ENCODE data around the gene MSH2. TPM values are rescaled to one million over a fixed set of nuclear protein-coding genes. Genes with fewer than 3 reads are reported as not detected.

The MSH2 gene
- total and polyA plus RNA-seq, 4 donors, result 1.6 to 33.3 (median 3.8) TPM

DNA sequence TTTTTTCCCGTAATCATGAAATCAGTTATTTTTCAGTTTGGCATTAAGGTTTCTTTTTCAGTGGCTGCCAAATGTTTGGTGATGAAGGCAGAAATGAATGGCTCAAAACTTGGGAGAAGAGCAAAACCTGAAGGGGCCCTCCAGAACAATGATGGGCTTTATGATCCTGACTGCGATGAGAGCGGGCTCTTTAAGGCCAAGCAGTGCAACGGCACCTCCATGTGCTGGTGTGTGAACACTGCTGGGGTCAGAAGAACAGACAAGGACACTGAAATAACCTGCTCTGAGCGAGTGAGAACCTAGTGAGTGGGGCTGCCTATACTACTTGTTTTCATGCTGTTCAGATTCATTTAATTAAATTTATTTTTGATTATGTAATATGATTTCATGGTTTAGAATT lies 29.2 kb upstream of the MSH2 start:
- Histone ChIP-seq H3K27me3 (ENCODE audit: control insufficient read depth in 4 of 4, insufficient read depth in 4 of 4, low read length in 3 of 4) (peaks cover 0 to 10% (median 1%) of the 10 kb centered on the region in 4 donors), H3K9ac (ENCODE audit: low read depth in 1 of 2, low read length in 2 of 2) (no peak overlapping the region), H3K36me3 (ENCODE audit: control insufficient read depth in 4 of 4, insufficient read depth in 3 of 4, low read depth in 1 of 4, low read length in 3 of 4) (no peaks in the 10 kb centered on the region), H3K4me3 (ENCODE audit: low read depth in 1 of 3, low read length in 3 of 3) (no peak overlapping the region), H3K9me3 (ENCODE audit: control insufficient read depth in 4 of 4, low read length in 3 of 4) (no peaks in the 10 kb centered on the region), H3K4me1 (ENCODE audit: control insufficient read depth in 4 of 4, insufficient read depth in 4 of 4, low read length in 3 of 4) (peaks cover 0 to 12% (median 10%) of the 10 kb centered on the region in 4 donors), H3K27ac (ENCODE audit: low read depth in 1 of 2, low read length in 2 of 2) (no peak overlapping the region)
- 56% methylated on average over 5 of the region's 5 CpGs for WGBS
- DNase-seq (ENCODE audit: low spot score), result no peak
- TF ChIP-seq RAD21 (IDR thresholded peaks at IDR 0.05), result no peak
- no peak for TF ChIP-seq NR2F2 (IDR thresholded peaks at IDR 0.05)
- TF ChIP-seq YY1 (IDR thresholded peaks at IDR 0.05), result no peak
- no peak for TF ChIP-seq HNF4A (conservative IDR thresholded peaks at IDR 0.05)
- TF ChIP-seq GABPA (IDR thresholded peaks at IDR 0.05 in 1 of 2, conservative IDR thresholded peaks at IDR 0.05 in 1 of 2), result no peak
- no peak for TF ChIP-seq JUND (IDR thresholded peaks at IDR 0.05)
- TF ChIP-seq, protein P1, sequence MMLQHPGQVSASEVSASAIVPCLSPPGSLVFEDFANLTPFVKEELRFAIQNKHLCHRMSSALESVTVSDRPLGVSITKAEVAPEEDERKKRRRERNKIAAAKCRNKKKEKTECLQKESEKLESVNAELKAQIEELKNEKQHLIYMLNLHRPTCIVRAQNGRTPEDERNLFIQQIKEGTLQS (IDR thresholded peaks at IDR 0.05), result no peak
- TF ChIP-seq, protein P2, sequence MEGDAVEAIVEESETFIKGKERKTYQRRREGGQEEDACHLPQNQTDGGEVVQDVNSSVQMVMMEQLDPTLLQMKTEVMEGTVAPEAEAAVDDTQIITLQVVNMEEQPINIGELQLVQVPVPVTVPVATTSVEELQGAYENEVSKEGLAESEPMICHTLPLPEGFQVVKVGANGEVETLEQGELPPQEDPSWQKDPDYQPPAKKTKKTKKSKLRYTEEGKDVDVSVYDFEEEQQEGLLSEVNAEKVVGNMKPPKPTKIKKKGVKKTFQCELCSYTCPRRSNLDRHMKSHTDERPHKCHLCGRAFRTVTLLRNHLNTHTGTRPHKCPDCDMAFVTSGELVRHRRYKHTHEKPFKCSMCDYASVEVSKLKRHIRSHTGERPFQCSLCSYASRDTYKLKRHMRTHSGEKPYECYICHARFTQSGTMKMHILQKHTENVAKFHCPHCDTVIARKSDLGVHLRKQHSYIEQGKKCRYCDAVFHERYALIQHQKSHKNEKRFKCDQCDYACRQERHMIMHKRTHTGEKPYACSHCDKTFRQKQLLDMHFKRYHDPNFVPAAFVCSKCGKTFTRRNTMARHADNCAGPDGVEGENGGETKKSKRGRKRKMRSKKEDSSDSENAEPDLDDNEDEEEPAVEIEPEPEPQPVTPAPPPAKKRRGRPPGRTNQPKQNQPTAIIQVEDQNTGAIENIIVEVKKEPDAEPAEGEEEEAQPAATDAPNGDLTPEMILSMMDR (IDR thresholded peaks at IDR 0.05; ENCODE audit: low read depth, low read length, missing input control), result peak; percentile 7
- TF ChIP-seq, protein P3, sequence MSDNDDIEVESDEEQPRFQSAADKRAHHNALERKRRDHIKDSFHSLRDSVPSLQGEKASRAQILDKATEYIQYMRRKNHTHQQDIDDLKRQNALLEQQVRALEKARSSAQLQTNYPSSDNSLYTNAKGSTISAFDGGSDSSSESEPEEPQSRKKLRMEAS (IDR thresholded peaks at IDR 0.05), result no peak

DNA sequence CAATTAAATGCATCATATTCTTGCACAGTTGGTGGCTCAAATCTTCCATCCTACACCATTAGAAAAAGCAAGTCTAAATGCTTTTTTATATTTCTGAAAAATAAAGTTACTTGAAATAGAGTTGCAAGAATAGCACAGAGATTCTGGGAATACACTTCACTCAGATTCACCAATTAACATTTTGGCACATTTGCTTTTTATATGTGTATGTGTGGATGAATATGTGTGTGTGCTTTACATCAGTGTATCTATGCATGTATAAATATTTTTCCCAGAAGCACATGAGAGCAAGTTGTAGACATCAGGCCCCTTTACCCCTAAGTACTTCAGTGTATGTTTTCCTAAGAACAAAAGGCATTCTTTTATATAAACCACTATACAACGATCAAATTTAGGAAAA lies 27.6 kb upstream of the MSH2 start:
- Histone ChIP-seq H3K4me1 (ENCODE audit: control insufficient read depth in 4 of 4, insufficient read depth in 4 of 4, low read length in 3 of 4) (no peaks in the 10 kb centered on the region), H3K9me3 (ENCODE audit: control insufficient read depth in 4 of 4, low read length in 3 of 4) (no peaks in the 10 kb centered on the region)
- 95% methylated on average over 1 of the region's 1 CpG for WGBS

More for the DNA sequence above, 27.6 kb upstream of the MSH2 start:
- DNase-seq (ENCODE audit: low spot score), result no peak
- Histone ChIP-seq H3K9ac (ENCODE audit: low read depth in 1 of 2, low read length in 2 of 2) (no peak overlapping the region), H3K27ac (ENCODE audit: low read depth in 1 of 2, low read length in 2 of 2) (no peak overlapping the region), H3K27me3 (ENCODE audit: control insufficient read depth in 4 of 4, insufficient read depth in 4 of 4, low read length in 3 of 4) (no peaks in the 10 kb centered on the region), H3K36me3 (ENCODE audit: control insufficient read depth in 4 of 4, insufficient read depth in 3 of 4, low read depth in 1 of 4, low read length in 3 of 4) (no peaks in the 10 kb centered on the region), H3K4me3 (ENCODE audit: low read depth in 1 of 3, low read length in 3 of 3) (no peak overlapping the region)
- TF ChIP-seq TAF1 (conservative IDR thresholded peaks at IDR 0.05) (no peak), HNF4A (conservative IDR thresholded peaks at IDR 0.05) (no peak), GABPA (IDR thresholded peaks at IDR 0.05 in 1 of 2, conservative IDR thresholded peaks at IDR 0.05 in 1 of 2) (no peak), JUND (IDR thresholded peaks at IDR 0.05) (no peak), FOXA1 (IDR thresholded peaks at IDR 0.05) (no peak), EGR1 (IDR thresholded peaks at IDR 0.05; ENCODE audit: low read depth in 2 of 2) (no peak), HNF4G (IDR thresholded peaks at IDR 0.05) (no peak), RXRA (IDR thresholded peaks at IDR 0.05) (no peak)
- TF ChIP-seq, protein P1 (IDR thresholded peaks at IDR 0.05), result no peak
- TF ChIP-seq, protein P3 (IDR thresholded peaks at IDR 0.05), result no peak
- TF ChIP-seq, protein P4, sequence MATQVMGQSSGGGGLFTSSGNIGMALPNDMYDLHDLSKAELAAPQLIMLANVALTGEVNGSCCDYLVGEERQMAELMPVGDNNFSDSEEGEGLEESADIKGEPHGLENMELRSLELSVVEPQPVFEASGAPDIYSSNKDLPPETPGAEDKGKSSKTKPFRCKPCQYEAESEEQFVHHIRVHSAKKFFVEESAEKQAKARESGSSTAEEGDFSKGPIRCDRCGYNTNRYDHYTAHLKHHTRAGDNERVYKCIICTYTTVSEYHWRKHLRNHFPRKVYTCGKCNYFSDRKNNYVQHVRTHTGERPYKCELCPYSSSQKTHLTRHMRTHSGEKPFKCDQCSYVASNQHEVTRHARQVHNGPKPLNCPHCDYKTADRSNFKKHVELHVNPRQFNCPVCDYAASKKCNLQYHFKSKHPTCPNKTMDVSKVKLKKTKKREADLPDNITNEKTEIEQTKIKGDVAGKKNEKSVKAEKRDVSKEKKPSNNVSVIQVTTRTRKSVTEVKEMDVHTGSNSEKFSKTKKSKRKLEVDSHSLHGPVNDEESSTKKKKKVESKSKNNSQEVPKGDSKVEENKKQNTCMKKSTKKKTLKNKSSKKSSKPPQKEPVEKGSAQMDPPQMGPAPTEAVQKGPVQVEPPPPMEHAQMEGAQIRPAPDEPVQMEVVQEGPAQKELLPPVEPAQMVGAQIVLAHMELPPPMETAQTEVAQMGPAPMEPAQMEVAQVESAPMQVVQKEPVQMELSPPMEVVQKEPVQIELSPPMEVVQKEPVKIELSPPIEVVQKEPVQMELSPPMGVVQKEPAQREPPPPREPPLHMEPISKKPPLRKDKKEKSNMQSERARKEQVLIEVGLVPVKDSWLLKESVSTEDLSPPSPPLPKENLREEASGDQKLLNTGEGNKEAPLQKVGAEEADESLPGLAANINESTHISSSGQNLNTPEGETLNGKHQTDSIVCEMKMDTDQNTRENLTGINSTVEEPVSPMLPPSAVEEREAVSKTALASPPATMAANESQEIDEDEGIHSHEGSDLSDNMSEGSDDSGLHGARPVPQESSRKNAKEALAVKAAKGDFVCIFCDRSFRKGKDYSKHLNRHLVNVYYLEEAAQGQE (IDR thresholded peaks at IDR 0.05), result no peak
- TF ChIP-seq, protein P5, sequence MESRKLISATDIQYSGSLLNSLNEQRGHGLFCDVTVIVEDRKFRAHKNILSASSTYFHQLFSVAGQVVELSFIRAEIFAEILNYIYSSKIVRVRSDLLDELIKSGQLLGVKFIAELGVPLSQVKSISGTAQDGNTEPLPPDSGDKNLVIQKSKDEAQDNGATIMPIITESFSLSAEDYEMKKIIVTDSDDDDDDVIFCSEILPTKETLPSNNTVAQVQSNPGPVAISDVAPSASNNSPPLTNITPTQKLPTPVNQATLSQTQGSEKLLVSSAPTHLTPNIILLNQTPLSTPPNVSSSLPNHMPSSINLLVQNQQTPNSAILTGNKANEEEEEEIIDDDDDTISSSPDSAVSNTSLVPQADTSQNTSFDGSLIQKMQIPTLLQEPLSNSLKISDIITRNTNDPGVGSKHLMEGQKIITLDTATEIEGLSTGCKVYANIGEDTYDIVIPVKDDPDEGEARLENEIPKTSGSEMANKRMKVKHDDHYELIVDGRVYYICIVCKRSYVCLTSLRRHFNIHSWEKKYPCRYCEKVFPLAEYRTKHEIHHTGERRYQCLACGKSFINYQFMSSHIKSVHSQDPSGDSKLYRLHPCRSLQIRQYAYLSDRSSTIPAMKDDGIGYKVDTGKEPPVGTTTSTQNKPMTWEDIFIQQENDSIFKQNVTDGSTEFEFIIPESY (IDR thresholded peaks at IDR 0.05), result no peak
- TF ChIP-seq, protein P2 (IDR thresholded peaks at IDR 0.05; ENCODE audit: low read depth, low read length, missing input control), result no peak
